Pancreas (tissue), 10 donors: ENCODE measurements around the gene SARS1. TPM values are rescaled to one million over a fixed set of nuclear protein-coding genes. Genes with fewer than 3 reads are reported as not detected.

ENCODE experiments used
- ATAC-seq, 4 donors: fragments of 200-7000 bp; cut with Tn5 transposase; one replicate each; pipeline versions ENCODE4 v1.8.0 to v1.9.1; 2020; ENCODE audit warnings: mild to moderate bottlenecking in 4 of 4, moderate library complexity in 4 of 4
- DNase-seq, 6 donors: peaks; one replicate each; pipeline ENCODE4 v3.0.0-alpha.2; 2020
- FAIRE-seq: peaks from 2 replicates; lab custom pipeline; 2012; peaks lifted over from hg19 to GRCh38; lab: Jason Lieb, UNC
- H3K27ac ChIP-seq, 4 donors: fragments of 200-600 bp; sonication (generic); 1 replicate in 3 of 4; 2 replicates in 1 of 4; pipeline versions ENCODE4 v1.5.0 to v1.8.0; 2020
- H3K27me3 ChIP-seq, 4 donors: fragments of 200-600 bp; one replicate each; pipeline ENCODE4 v1.8.0; 2021
- H3K36me3 ChIP-seq, 3 donors: fragments of 200-600 bp; sonication (generic) in 1 of 3; one replicate each; pipeline versions ENCODE4 v1.5.0 to v1.8.0; 2020 to 2021
- H3K4me1 ChIP-seq, 3 donors: fragments of 200-600 bp; one replicate each; pipeline ENCODE4 v1.8.0; 2021
- H3K4me3 ChIP-seq, 4 donors: fragments of 200-600 bp; sonication (generic) in 2 of 4; one replicate each; pipeline versions ENCODE4 v1.5.0 to v1.8.0; 2020 to 2021
- H3K9me3 ChIP-seq, 4 donors: fragments of 200-600 bp; one replicate each; pipeline ENCODE4 v1.8.0; 2021
- WGBS, 2 donors: extraction: QIAGEN DNeasy Blood & Tissue Kit; methylation state at CpG; one replicate each; pipeline ENCODE4 v1.1.7; 2013; 5-methylcytosine and 5-hydroxymethylcytosine counted together
- intact Hi-C, 3 donors: fragments of 100-400 bp; cut with DNase I; formaldehyde crosslinking; loops; one replicate each; pipeline versions ENCODE4 v1.11.1 to v1.14.2; 2022
- polyA plus RNA-seq, 2 donors: library from polyadenylated mRNA; stranded (reverse); fragments of 200-250 nt; gene quantifications; one replicate each; pipeline ENCODE4 v1.2.3, GENCODE V29; 2013
- total RNA-seq, 6 donors: library from RNA; stranded (reverse); fragmentation: NEBNext Ultra II Directional in 4 of 6; extraction: Animal tissue kit (Norgen Biotek cat#: 25700) in 4 of 6; gene quantifications; one replicate each; pipeline versions ENCODE4 v1.2.1 to v1.2.4, GENCODE V29; 2021 to 2023
- TF ChIP-seq, protein P1 (sequence below), 4 donors: fragments of 200-600 bp; sonication (generic) in 3 of 4; IDR thresholded peaks; one replicate each; pipeline versions ENCODE4 v1.5.0 to v1.8.0; 2021; ENCODE audit warnings: antibody characterized with exemption in 4 of 4
- donor health status: healthy with polysubstance abuse.
- donor health status: DM: no; HTN: no; CAD: no; lungs with moderate emphysema.
- donor health status: DM: no; HTN: no; CAD: no.
- donor health status: control.
- donor health status: control.
- donor health status: Bipolar disorder and iron deficiency.
- donor health status: DM: yes; HTN: yes; CAD: no.
- donor health status: DM: no; HTN: no; CAD: no.
- donor health status: DM: no; HTN: no; CAD: no.
- donor health status: DM: yes; HTN: yes; CAD: no.

Gene SARS1
- total and polyA plus RNA-seq, 8 donors, result 50.5 to 270 (median 115) TPM

DNA sequence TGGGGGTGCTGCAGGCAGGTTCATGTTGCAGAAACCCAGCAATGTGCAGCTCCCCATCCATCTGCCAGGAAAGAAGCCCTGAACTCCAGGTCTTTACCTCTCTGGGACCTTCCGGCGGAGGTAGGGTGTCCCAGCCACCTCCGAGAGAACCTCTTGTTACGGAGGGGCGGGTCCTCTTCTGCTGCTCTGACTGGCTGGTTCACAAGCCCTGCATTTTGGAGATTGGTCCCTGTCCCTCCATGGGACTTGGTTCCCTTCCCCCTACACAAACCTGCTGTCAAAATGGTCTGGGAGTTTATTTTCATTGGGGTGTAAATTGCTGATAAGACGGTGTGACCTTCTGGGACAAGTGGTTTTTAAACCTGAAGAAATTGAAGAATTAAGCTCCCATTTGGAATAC lies 27.6 kb downstream of the SARS1 start:
- TF ChIP-seq, protein P1, sequence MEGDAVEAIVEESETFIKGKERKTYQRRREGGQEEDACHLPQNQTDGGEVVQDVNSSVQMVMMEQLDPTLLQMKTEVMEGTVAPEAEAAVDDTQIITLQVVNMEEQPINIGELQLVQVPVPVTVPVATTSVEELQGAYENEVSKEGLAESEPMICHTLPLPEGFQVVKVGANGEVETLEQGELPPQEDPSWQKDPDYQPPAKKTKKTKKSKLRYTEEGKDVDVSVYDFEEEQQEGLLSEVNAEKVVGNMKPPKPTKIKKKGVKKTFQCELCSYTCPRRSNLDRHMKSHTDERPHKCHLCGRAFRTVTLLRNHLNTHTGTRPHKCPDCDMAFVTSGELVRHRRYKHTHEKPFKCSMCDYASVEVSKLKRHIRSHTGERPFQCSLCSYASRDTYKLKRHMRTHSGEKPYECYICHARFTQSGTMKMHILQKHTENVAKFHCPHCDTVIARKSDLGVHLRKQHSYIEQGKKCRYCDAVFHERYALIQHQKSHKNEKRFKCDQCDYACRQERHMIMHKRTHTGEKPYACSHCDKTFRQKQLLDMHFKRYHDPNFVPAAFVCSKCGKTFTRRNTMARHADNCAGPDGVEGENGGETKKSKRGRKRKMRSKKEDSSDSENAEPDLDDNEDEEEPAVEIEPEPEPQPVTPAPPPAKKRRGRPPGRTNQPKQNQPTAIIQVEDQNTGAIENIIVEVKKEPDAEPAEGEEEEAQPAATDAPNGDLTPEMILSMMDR (IDR thresholded peaks at IDR 0.05), result no peak

GRCh38 chr1:109241841-109242345 lies 28.2 kb downstream of the SARS1 start:
- TF ChIP-seq, protein P1 (IDR thresholded peaks at IDR 0.05), result no peak
- Histone ChIP-seq H3K4me3 (no peak overlapping the region), H3K36me3 (peaks cover 0 to 20% (median 16%) of the 10 kb centered on the region in 3 donors), H3K4me1 (peaks cover 0 to 5% (median 5%) of the 10 kb centered on the region in 3 donors), H3K9me3 (no peaks in the 10 kb centered on the region), H3K27me3 (no peaks in the 10 kb centered on the region), H3K27ac (no peak overlapping the region)
- WGBS, 2 donors, result 23 to 24% methylated on average over 8 of the region's 8 CpGs
- ATAC-seq, result no peak
- intact Hi-C loops, result no loop called here
- no peak for DNase-seq
- FAIRE-seq, result no peak

More for the DNA sequence above, 27.6 kb downstream of the SARS1 start:
- Histone ChIP-seq H3K36me3 (peaks cover 0 to 26% (median 22%) of the 10 kb centered on the region in 3 donors), H3K27me3 (no peaks in the 10 kb centered on the region), H3K27ac (no peak overlapping the region), H3K4me3 (no peak overlapping the region), H3K4me1 (peaks cover 0 to 5% (median 5%) of the 10 kb centered on the region in 3 donors), H3K9me3 (no peaks in the 10 kb centered on the region)
- 4 to 8% methylated on average over 6 of the region's 6 CpGs for WGBS, 2 donors
- DNase-seq, result peak in 1 of 6 donors; percentile 39
- ATAC-seq, result peak in 2 of 4 donors; percentile 9 to 16
- intact Hi-C loops, result no loop called here
- no peak for FAIRE-seq

GRCh38 chr1:109242387-109242786 lies 28.7 kb downstream of the SARS1 start:
- no peak for FAIRE-seq
- no peaks in the 10 kb centered on the region for H3K9me3 ChIP-seq
- intact Hi-C loops, result no loop called here
- no peak overlapping the region for H3K27ac ChIP-seq
- peaks cover 0 to 16% (median 12%) of the 10 kb centered on the region in 3 donors for H3K36me3 ChIP-seq
- TF ChIP-seq, protein P1 (IDR thresholded peaks at IDR 0.05), result no peak
- WGBS, 2 donors, result 59 to 65% methylated on average over 7 of the region's 7 CpGs
- no peaks in the 10 kb centered on the region for H3K27me3 ChIP-seq
- H3K4me3 ChIP-seq, result no peak overlapping the region
- no peak for DNase-seq
- ATAC-seq, result no peak
- peaks cover 0 to 5% (median 5%) of the 10 kb centered on the region in 3 donors for H3K4me1 ChIP-seq

- peaks cover 0 to 5% (median 5%) of the 10 kb centered on the region in 3 donors for H3K4me1 ChIP-seq
- FAIRE-seq (no peak), ATAC-seq (no peak), DNase-seq (no peak)
- no peak overlapping the region for H3K27ac ChIP-seq
- intact Hi-C loops, result no loop called here
- no peaks in the 10 kb centered on the region for H3K9me3 ChIP-seq
- H3K4me3 ChIP-seq, result no peak overlapping the region
- TF ChIP-seq, protein P1 (IDR thresholded peaks at IDR 0.05), result no peak
- 68 to 71% methylated on average over 5 of the region's 5 CpGs for WGBS, 2 donors
- peaks cover 0 to 9% (median 3%) of the 10 kb centered on the region in 3 donors for H3K36me3 ChIP-seq
- H3K27me3 ChIP-seq, result no peaks in the 10 kb centered on the region
Measured at GRCh38 chr1:109243221-109243620, 29.5 kb downstream of the SARS1 start.

DNA sequence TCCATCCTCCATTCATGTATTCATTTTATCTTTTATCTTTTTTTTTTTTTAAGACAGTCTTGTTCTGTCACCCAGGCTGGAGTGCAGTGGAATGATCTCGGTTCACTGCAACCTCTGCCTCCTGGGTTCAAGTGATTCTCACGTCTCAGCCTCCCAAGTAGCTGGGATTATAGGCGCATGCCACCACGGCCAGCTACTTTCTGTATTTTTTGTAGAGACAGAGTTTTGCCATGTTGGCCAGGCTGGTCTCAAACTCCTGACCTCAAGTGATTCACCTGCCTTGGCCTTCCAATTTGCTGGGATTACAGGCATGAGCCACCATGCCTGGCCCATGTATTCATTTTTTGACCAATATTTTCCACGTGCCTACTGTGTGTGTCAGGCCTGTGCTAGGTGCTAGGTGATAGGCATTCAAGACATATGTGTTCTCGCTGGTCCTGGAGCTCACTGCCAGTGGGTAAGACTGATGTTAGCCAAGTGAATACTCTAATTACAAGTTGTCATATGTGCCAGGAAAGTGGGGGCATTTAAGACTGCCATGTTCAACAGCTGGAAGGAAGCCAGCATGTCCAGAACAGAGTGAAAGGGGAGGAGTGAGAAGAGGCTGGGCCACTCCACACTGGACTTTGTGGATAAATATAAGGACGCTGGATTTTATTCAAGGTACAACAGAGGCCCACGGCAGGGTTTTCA lies 30.3 kb downstream of the SARS1 start:
- DNase-seq (no peak), FAIRE-seq (no peak), ATAC-seq (no peak)
- no peaks in the 10 kb centered on the region for H3K27me3 ChIP-seq
- WGBS, 2 donors, result 68 to 73% methylated on average over 8 of the region's 8 CpGs
- TF ChIP-seq, protein P1 (IDR thresholded peaks at IDR 0.05), result no peak
- H3K36me3 ChIP-seq, result peaks cover 0 to 1% (median 0%) of the 10 kb centered on the region in 3 donors
- H3K9me3 ChIP-seq, result no peaks in the 10 kb centered on the region
- peaks cover 0 to 8% (median 5%) of the 10 kb centered on the region in 3 donors for H3K4me1 ChIP-seq
- no peak overlapping the region for H3K27ac ChIP-seq
- H3K4me3 ChIP-seq, result no peak overlapping the region
- intact Hi-C loops, result no loop called here
